HepG2 (cell line): ENCODE measurements around the gene NOTUM. TPM values are rescaled to one million over a fixed set of nuclear protein-coding genes. Genes with fewer than 3 reads are reported as not detected.

Experiments used
- ATF7-NPFF ChIP-seq: sonication (generic); formaldehyde crosslinking; IDR thresholded peaks from 2 replicates; pipeline ENCODE4 v1.8.1; 2023; ENCODE audit warnings: mild to moderate bottlenecking, low read depth, missing genetic modification reagents, moderate library complexity
- CHCHD3 ChIP-seq: sonication (generic); formaldehyde crosslinking; IDR thresholded peaks from 2 replicates; pipeline ENCODE4 v1.8.0; 2022; ENCODE audit warnings: mild to moderate bottlenecking, missing genetic modification reagents, moderate library complexity
- EHMT2 ChIP-seq: fragments of 200-600 bp; sonication (generic); IDR thresholded peaks from 2 replicates; pipeline ENCODE4 v1.7.0; 2017; ENCODE audit warnings: antibody characterized with exemption, low read depth, low read length, borderline replicate concordance
- ELF4 ChIP-seq: sonication (generic); formaldehyde crosslinking; IDR thresholded peaks from 2 replicates; pipeline ENCODE4 v1.5.0; 2020; ENCODE audit warnings: missing genetic modification reagents, mild to moderate bottlenecking, moderate library complexity, borderline replicate concordance
- KDM2A ChIP-seq: sonication (generic); formaldehyde crosslinking; IDR thresholded peaks from 2 replicates; pipeline ENCODE4 v1.4.0; 2020; ENCODE audit warnings: low read depth, missing genetic modification reagents, borderline replicate concordance
- KDM4B ChIP-seq: sonication (generic); formaldehyde crosslinking; IDR thresholded peaks from 2 replicates; pipeline ENCODE4 v1.4.0; 2020; ENCODE audit warnings: missing genetic modification reagents
- PPARG ChIP-seq: conservative IDR thresholded peaks from 2 replicates; pipeline ENCODE4 v1.6.1; 2016; ENCODE audit warnings: missing biosample characterization, missing genetic modification reagents
- RFX1 ChIP-seq: fragments of 450-650 bp; IDR thresholded peaks from 2 replicates; pipeline ENCODE4 v1.6.1; 2017
- SMARCC2 ChIP-seq: fragments of 450-650 bp; IDR thresholded peaks from 2 replicates; pipeline ENCODE4 v1.6.1; 2017; ENCODE audit warnings: antibody characterized with exemption, mild to moderate bottlenecking
- YY1 ChIP-seq: IDR thresholded peaks from 2 replicates; pipeline ENCODE4 v1.6.1; 2011; ENCODE audit warnings: low read length, low read depth, moderate library complexity, mild to moderate bottlenecking; ENCODE audit not compliant: insufficient read depth, insufficient replicate concordance
- ZIK1 ChIP-seq: sonication (generic); formaldehyde crosslinking; IDR thresholded peaks from 2 replicates; pipeline ENCODE4 v1.5.0; 2020; ENCODE audit warnings: mild to moderate bottlenecking, low read depth, missing genetic modification reagents, borderline replicate concordance
- ZNF121 ChIP-seq: sonication (generic); formaldehyde crosslinking; IDR thresholded peaks from 2 replicates; pipeline ENCODE4 v1.5.0; 2020; ENCODE audit warnings: mild to moderate bottlenecking, missing genetic modification reagents
- ZNF383 ChIP-seq: sonication (generic); formaldehyde crosslinking; IDR thresholded peaks from 2 replicates; pipeline ENCODE4 v1.4.0; 2020; ENCODE audit warnings: missing genetic modification reagents, mild to moderate bottlenecking, borderline replicate concordance
- ZNF460 ChIP-seq: sonication (generic); formaldehyde crosslinking; IDR thresholded peaks from 2 replicates; pipeline ENCODE4 v1.5.1; 2020; ENCODE audit warnings: missing genetic modification reagents, mild to moderate bottlenecking, borderline replicate concordance
- ZNF607 ChIP-seq: sonication (generic); formaldehyde crosslinking; IDR thresholded peaks from 2 replicates; pipeline ENCODE4 v1.5.1; 2020; ENCODE audit warnings: missing genetic modification reagents, mild to moderate bottlenecking, borderline replicate concordance
- ZNF713 ChIP-seq: sonication (generic); formaldehyde crosslinking; IDR thresholded peaks from 2 replicates; pipeline ENCODE4 v1.4.0; 2020; ENCODE audit warnings: mild to moderate bottlenecking, missing genetic modification reagents
- ZNF749 ChIP-seq: sonication (generic); formaldehyde crosslinking; IDR thresholded peaks from 2 replicates; pipeline ENCODE4 v1.8.0; 2022; ENCODE audit warnings: mild to moderate bottlenecking, missing genetic modification reagents, moderate library complexity, borderline replicate concordance
- ZSCAN9 ChIP-seq: IDR thresholded peaks from 2 replicates; pipeline ENCODE4 v1.6.1; 2016; ENCODE audit warnings: borderline replicate concordance
- polyA plus RNA-seq, 8 experiments: library from polyadenylated mRNA; depleted of rRNA in 3 of 8; stranded (reverse) in 7 of 8; unstranded in 1 of 8; fragments of >200 nt; fragmentation: Illumina TruSeq in 4 of 8; extraction: Trizol in 4 of 8; gene quantifications; 2 replicates each; pipeline versions ENCODE4 v1.2.1 to v1.2.3, GENCODE V29; 2011 to 2016; ENCODE audit warnings: low read depth in 4 of 8, missing spikeins in 1 of 8, mixed read lengths in 1 of 8; ENCODE audit not compliant: insufficient read depth in 1 of 8
- total RNA-seq, 5 experiments: library from RNA; depleted of rRNA; stranded (reverse); fragments of >200 nt; fragmentation: Illumina TruSeq; extraction: Trizol; gene quantifications; 2 replicates each; pipeline ENCODE4 v1.2.3, GENCODE V29; 2016; ENCODE audit warnings: low read depth in 1 of 5
- TF ChIP-seq, protein P1 (sequence below): sonication (generic); formaldehyde crosslinking; IDR thresholded peaks from 2 replicates; pipeline ENCODE4 v1.5.0; 2020; ENCODE audit warnings: mild to moderate bottlenecking, missing genetic modification reagents, moderate library complexity
- TF ChIP-seq, protein P2 (sequence below): sonication (generic); formaldehyde crosslinking; IDR thresholded peaks from 2 replicates; pipeline ENCODE4 v1.8.1; 2023; ENCODE audit warnings: mild to moderate bottlenecking, missing genetic modification reagents, borderline replicate concordance
- TF ChIP-seq, protein P3 (sequence below): sonication (generic); formaldehyde crosslinking; IDR thresholded peaks from 2 replicates; pipeline ENCODE4 v1.5.1; 2020; ENCODE audit warnings: mild to moderate bottlenecking, missing genetic modification reagents
- TF ChIP-seq, protein P4 (sequence below): IDR thresholded peaks from 2 replicates; pipeline ENCODE4 v1.6.1; 2016
- TF ChIP-seq, protein P5 (sequence below): sonication (generic); formaldehyde crosslinking; conservative IDR thresholded peaks from 2 replicates; pipeline ENCODE4 v1.4.0; 2020; ENCODE audit warnings: missing genetic modification reagents

The NOTUM gene
- total and polyA plus RNA-seq, 2 of the 13 experiments (the other 11 are each of a cell fraction or from before 2014, with no cell fraction given), result 150 to 160 TPM

DNA sequence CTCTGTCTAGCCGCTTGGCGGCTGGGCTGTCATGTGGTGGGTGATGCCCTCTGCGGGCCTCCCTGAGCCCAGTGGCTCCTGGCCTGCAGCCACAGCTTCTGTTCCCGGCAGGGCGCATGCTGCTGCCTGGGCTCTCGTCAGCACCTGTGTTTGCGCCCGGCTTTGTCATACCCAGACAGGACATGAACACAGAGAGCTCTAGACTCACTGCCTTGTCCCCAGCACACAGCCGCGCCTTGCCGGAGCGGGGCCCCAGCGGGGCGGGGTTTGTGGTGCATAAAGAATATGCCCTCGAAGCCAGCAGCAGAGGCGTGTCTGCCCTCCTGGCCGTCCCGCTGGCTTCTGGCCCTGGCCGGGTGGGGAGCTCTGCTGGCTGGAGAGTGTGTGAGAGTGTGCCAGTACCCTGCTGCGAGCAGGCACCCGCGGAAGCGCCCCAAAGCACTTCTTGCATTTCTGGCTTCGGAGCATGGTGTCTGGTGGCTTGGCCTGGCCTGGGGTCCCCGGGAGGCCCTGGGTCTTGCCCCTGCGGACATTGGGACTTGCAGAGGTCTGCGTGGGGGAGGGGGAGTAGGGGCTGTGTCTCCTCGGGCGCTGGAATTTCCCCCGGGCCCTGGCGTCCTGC, 30.8 kb upstream of the NOTUM start (continued):
- TF ChIP-seq, protein P1, sequence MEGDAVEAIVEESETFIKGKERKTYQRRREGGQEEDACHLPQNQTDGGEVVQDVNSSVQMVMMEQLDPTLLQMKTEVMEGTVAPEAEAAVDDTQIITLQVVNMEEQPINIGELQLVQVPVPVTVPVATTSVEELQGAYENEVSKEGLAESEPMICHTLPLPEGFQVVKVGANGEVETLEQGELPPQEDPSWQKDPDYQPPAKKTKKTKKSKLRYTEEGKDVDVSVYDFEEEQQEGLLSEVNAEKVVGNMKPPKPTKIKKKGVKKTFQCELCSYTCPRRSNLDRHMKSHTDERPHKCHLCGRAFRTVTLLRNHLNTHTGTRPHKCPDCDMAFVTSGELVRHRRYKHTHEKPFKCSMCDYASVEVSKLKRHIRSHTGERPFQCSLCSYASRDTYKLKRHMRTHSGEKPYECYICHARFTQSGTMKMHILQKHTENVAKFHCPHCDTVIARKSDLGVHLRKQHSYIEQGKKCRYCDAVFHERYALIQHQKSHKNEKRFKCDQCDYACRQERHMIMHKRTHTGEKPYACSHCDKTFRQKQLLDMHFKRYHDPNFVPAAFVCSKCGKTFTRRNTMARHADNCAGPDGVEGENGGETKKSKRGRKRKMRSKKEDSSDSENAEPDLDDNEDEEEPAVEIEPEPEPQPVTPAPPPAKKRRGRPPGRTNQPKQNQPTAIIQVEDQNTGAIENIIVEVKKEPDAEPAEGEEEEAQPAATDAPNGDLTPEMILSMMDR (CRISPR knock-in tag), result peak; percentile 77
- TF ChIP-seq RFX1 (no peak), ATF7-NPFF (CRISPR knock-in tag) (peak; percentile 91), ZNF460 (CRISPR knock-in tag) (peak; percentile 6; the same call in 1 of the 2 replicates), ZNF749 (CRISPR knock-in tag) (peak; percentile 62; the same call in 1 of the 2 replicates), SMARCC2 (no peak), PPARG (CRISPR knock-in tag) (peak; percentile 70; the same call in 1 of the 2 replicates), KDM4B (peak; percentile 83; the same call in 1 of the 2 replicates), ZSCAN9 (CRISPR knock-in tag) (peak; percentile 84), ZNF607 (CRISPR knock-in tag) (no peak), EHMT2 (no peak), CHCHD3 (CRISPR knock-in tag) (no peak), ZNF383 (CRISPR knock-in tag) (no peak), ELF4 (no peak), ZNF121 (peak; percentile 100; the same call in 1 of the 2 replicates), ZIK1 (CRISPR knock-in tag) (0 out of 2 replicates have a peak, but pooled peaks have one; percentile 66), ZNF713 (CRISPR knock-in tag) (peak; percentile 89; the same call in 1 of the 2 replicates), KDM2A (CRISPR knock-in tag) (peak; percentile 81), YY1 (peak; percentile 68)
- TF ChIP-seq, protein P2, sequence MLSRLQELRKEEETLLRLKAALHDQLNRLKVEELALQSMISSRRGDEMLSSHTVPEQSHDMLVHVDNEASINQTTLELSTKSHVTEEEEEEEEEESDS (CRISPR knock-in tag), result peak; percentile 93
- TF ChIP-seq, protein P3, sequence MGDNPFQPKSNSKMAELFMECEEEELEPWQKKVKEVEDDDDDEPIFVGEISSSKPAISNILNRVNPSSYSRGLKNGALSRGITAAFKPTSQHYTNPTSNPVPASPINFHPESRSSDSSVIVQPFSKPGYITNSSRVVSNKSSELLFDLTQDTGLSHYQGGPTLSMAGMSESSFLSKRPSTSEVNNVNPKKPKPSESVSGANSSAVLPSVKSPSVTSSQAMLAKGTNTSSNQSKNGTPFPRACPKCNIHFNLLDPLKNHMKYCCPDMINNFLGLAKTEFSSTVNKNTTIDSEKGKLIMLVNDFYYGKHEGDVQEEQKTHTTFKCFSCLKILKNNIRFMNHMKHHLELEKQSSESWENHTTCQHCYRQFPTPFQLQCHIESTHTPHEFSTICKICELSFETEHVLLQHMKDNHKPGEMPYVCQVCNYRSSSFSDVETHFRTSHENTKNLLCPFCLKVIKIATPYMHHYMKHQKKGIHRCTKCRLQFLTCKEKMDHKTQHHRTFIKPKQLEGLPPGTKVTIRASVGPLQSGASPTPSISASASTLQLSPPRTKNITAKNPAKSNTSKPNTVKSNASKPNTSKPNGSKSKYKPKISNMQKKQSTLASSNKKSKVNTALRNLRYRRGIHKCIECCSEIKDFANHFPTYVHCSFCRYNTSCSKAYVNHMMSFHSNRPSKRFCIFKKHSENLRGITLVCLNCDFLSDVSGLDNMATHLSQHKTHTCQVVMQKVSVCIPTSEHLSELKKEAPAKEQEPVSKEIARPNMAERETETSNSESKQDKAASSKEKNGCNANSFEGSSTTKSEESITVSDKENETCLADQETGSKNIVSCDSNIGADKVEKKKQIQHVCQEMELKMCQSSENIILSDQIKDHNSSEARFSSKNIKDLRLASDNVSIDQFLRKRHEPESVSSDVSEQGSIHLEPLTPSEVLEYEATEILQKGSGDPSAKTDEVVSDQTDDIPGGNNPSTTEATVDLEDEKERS (CRISPR knock-in tag), result no peak
- TF ChIP-seq, protein P4, sequence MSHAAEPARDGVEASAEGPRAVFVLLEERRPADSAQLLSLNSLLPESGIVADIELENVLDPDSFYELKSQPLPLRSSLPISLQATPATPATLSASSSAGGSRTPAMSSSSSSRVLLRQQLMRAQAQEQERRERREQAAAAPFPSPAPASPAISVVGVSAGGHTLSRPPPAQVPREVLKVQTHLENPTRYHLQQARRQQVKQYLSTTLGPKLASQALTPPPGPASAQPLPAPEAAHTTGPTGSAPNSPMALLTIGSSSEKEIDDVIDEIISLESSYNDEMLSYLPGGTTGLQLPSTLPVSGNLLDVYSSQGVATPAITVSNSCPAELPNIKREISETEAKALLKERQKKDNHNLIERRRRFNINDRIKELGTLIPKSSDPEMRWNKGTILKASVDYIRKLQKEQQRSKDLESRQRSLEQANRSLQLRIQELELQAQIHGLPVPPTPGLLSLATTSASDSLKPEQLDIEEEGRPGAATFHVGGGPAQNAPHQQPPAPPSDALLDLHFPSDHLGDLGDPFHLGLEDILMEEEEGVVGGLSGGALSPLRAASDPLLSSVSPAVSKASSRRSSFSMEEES (CRISPR knock-in tag), result peak; percentile 89
- TF ChIP-seq, protein P5, sequence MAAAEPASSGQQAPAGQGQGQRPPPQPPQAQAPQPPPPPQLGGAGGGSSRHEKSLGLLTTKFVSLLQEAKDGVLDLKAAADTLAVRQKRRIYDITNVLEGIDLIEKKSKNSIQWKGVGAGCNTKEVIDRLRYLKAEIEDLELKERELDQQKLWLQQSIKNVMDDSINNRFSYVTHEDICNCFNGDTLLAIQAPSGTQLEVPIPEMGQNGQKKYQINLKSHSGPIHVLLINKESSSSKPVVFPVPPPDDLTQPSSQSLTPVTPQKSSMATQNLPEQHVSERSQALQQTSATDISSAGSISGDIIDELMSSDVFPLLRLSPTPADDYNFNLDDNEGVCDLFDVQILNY, result no peak; the same call in none of the 2 replicates
